ENCODE measurements around the gene RPUSD1.

- TF ChIP-seq CTCF (IDR thresholded peaks at IDR 0.05) (no peak), POLR2A (IDR thresholded peaks at IDR 0.05) (no peak)
Measured at GRCh38 chr16:800834-801511, 12.8 kb upstream of the RPUSD1 start.
